Activated CD8-positive, alpha-beta memory T cell treated with anti-CD3 and anti-CD28 coated beads, Interleukin-2, amount 10 ng/mL, durations not matched to agents 7 days and 5 days (primary cell): ENCODE data around the gene RAB44. TPM values are rescaled to one million over a fixed set of nuclear protein-coding genes. Genes with fewer than 3 reads are reported as not detected.

Experiments
- ATAC-seq: fragments of 150-1000 bp; cut with Tn5 transposase; one replicate; pipeline ENCODE4 v1.10.0; 2021; ENCODE audit warnings: moderate library complexity
- CTCF ChIA-PET: fragments of 350-600 bp; sonication (Branson Sonifier 250); formaldehyde crosslinking; loops from one replicate; lab custom pipeline; 2021; ENCODE audit warnings: antibody characterized with exemption; lab: Charles Lee
- DNase-seq: peaks from one replicate; pipeline ENCODE4 v3.0.0-alpha.2; 2020
- H3K27ac Mint-ChIP-seq: one replicate; pipeline ENCODE4 v1.8.0; 2021; ENCODE audit warnings: mild to moderate bottlenecking, mixed read lengths
- H3K27me3 Mint-ChIP-seq: one replicate; pipeline ENCODE4 v1.8.0; 2021; ENCODE audit warnings: mixed read lengths
- H3K36me3 Mint-ChIP-seq: one replicate; pipeline ENCODE4 v1.8.0; 2021; ENCODE audit warnings: mild to moderate bottlenecking, mixed read lengths
- H3K4me1 Mint-ChIP-seq: one replicate; pipeline ENCODE4 v1.8.0; 2021; ENCODE audit warnings: mixed read lengths
- H3K4me3 Mint-ChIP-seq: one replicate; pipeline ENCODE4 v1.8.0; 2021; ENCODE audit warnings: mild to moderate bottlenecking, moderate library complexity, mixed read lengths
- H3K9me3 Mint-ChIP-seq: one replicate; pipeline ENCODE4 v1.8.0; 2022; ENCODE audit warnings: low read depth, mixed read lengths
- total RNA-seq, 2 experiments: library from RNA; stranded (reverse); gene quantifications; one replicate each; pipeline ENCODE4 v1.2.3, GENCODE V29; 2021

Gene RAB44
- total RNA-seq, 2 experiments from 2014 or later = not detected

DNA sequence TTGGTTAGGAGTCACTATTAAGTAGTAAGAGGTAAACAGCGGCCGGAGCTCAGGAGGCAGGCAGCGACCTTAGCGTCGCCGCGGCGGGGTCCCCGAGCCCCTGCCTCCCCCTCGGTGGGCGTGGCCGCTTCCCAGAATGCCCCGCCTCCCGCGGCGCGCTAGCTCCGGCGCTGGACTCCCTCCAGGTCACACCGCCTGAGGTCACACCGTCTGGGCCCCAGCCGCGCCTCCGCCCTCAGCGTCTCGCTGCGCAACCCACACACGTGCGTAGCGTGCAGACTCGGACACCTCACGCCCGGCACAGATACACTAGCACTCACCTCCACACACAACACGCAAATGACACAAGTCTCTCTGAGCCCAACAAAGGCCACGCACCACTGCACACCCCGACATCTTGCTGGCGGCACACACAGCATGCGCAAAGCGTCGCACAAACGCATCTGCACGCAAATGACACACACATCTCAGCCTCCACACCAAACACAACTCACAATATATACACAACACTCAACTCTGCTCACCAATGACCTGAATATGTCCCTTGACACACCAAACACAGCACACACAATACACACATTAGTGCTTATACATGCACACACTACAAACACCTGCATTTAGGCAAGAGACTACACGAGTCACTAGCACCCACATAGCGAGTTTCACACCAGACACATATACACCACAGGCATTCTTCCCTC, 36.7 kb upstream of the RAB44 start:
- CTCF ChIA-PET = no interaction called here
- no peaks in the 10 kb centered on the region for H3K9me3 Mint-ChIP-seq
- ATAC-seq = no peak
- DNase-seq = no peak
- peaks cover 48% of the 10 kb centered on the region for H3K27me3 Mint-ChIP-seq
- no peak overlapping the region for H3K4me3 Mint-ChIP-seq
- H3K4me1 Mint-ChIP-seq = peaks cover 4% of the 10 kb centered on the region
- H3K27ac Mint-ChIP-seq = no peak overlapping the region
- H3K36me3 Mint-ChIP-seq = no peaks in the 10 kb centered on the region

DNA sequence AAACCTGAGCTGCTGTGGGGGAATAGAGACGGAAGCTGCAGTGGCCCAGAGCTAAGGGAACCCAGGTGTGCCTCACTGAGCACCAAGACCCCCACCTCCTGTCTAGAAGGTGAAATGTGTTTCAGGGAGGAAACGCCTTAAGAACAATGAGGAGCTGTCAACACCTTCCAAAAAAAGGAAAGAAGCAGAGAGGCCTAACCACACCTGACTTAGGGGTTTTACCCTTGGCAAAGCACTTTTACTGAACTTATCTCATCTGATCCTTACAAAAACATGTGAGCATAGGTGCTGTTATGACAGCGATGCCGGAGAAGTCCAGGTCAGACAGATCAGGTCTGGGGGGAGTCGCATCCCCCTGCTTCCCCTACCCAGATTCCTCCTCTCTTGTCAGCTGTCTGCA, 35.2 kb upstream of the RAB44 start:
- peaks cover 9% of the 10 kb centered on the region for H3K4me1 Mint-ChIP-seq
- H3K9me3 Mint-ChIP-seq = no peaks in the 10 kb centered on the region
- CTCF ChIA-PET = interaction anchor here (0.6 to 3.3 kb wide), 3 partner anchors 15 to 1269 kb away, joined by 5 to 12 read pairs (median 7); partner anchors contain the start of gene CDKN1A
- H3K27me3 Mint-ChIP-seq = peaks cover 39% of the 10 kb centered on the region
- DNase-seq = no peak
- ATAC-seq = no peak
- H3K36me3 Mint-ChIP-seq = no peaks in the 10 kb centered on the region
- no peak overlapping the region for H3K27ac Mint-ChIP-seq
- H3K4me3 Mint-ChIP-seq = no peak overlapping the region

DNA sequence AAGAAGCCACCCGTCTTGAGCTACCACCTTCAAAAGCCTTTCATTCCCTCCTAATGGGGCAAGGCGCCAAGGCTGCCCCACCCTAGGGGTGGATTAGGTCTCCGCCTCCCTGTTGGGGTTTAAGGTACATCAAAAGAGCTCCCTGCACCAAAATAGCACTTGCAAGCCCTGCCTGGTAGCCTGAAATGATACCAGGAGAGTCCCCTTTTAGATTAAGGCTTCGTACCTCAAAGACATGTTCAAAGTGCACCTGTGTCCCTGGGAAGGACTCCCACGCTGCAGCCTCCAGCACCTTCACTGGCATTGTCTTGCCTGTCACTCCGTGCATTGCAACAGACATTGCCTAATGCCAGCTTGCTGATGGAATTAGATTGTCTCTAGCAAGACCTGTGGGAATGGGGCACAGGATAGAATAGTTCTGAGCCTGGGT, 34.8 kb upstream of the RAB44 start:
- Mint-ChIP-seq H3K4me1 (peaks cover 10% of the 10 kb centered on the region), H3K27me3 (peaks cover 34% of the 10 kb centered on the region), H3K9me3 (no peaks in the 10 kb centered on the region), H3K36me3 (no peaks in the 10 kb centered on the region), H3K4me3 (no peak overlapping the region), H3K27ac (no peak overlapping the region)
- CTCF ChIA-PET = interaction anchor here (0.6 to 3.3 kb wide), 3 partner anchors 15 to 1268 kb away, joined by 5 to 12 read pairs (median 7); partner anchors contain the start of gene CDKN1A
- no peak for DNase-seq
- ATAC-seq = no peak

DNA sequence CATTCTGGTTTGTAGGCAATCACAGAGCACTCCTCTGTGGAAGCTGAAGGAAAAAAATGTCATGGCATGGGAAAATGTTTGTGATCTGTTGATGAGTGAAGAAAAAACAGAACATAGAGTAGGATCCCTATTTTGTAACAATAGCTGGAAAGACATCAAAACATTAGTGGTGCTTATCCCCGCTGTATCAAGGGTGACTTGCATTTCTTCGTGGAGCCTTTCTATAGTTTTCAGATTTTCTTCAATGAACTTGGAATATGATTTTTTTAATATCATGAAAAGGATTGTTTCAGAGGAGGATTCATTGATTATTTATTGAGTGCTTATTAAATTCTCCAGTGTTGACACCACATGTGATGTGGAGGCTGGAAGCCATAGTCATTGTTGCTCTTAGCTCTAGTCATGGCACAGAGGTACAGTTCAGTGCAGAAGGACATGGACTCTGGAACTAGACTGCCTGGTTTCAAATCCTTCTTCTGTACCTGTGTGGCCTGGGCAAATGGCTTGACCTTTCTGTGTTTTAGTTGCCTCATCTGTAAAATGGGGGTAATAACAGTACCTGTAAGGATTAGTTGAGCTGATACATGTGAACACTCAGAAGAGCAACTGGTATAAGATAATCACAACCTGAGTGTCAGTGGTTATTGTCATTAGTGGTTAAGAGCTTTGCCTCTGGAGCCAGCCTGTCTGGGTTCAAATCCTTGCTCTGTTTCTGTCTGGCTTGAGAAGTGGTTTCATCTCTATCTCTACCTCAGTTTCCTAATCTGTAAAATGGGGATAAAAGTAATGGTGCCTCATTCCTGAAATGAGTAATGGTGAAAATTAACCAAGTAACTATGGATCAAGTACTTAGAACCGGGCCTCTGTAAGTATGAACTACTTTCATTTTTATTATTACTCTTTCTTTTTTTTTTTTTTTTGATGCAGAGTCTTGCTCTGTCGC, 33.9 kb upstream of the RAB44 start:
- H3K27ac Mint-ChIP-seq = no peak overlapping the region
- no peaks in the 10 kb centered on the region for H3K9me3 Mint-ChIP-seq
- H3K36me3 Mint-ChIP-seq = no peaks in the 10 kb centered on the region
- DNase-seq (no peak), ATAC-seq (peak; percentile 45)
- CTCF ChIA-PET = interaction anchor here (0.7 to 3.3 kb wide), 3 partner anchors 14 to 38 kb away, joined by 3 to 12 read pairs (median 7); partner anchors contain the start of gene CDKN1A
- H3K4me3 Mint-ChIP-seq = no peak overlapping the region
- H3K27me3 Mint-ChIP-seq = peaks cover 25% of the 10 kb centered on the region
- peaks cover 10% of the 10 kb centered on the region for H3K4me1 Mint-ChIP-seq

DNA sequence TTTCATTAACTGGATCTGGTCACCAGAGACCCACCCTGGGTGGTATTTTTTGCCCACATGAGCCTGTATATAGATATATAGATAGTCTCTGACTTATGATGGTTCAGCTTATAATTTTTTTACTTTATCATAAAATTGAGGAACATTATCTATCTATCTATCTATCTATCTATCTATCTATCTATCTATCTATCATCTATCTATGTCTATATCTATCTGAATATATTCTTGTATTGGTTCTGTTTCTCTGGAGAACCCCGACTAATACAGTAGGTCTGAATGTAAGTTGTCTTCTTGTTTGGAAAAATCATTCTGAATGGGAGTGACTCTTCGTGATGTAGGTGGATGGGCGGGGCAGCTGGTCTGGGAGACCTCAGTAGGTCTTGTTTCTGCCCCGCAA, 32.4 kb upstream of the RAB44 start:
- no peaks in the 10 kb centered on the region for H3K36me3 Mint-ChIP-seq
- peaks cover 13% of the 10 kb centered on the region for H3K27me3 Mint-ChIP-seq
- H3K9me3 Mint-ChIP-seq = no peaks in the 10 kb centered on the region
- no peak for DNase-seq
- ATAC-seq = no peak
- CTCF ChIA-PET = interaction anchor here (2.4 to 3.3 kb wide), 2 partner anchors 11 to 40 kb away, joined by 7 read pairs; no protein-coding TSS in a partner anchor
- H3K4me3 Mint-ChIP-seq = no peak overlapping the region
- H3K27ac Mint-ChIP-seq = no peak overlapping the region
- H3K4me1 Mint-ChIP-seq = peaks cover 10% of the 10 kb centered on the region

DNA sequence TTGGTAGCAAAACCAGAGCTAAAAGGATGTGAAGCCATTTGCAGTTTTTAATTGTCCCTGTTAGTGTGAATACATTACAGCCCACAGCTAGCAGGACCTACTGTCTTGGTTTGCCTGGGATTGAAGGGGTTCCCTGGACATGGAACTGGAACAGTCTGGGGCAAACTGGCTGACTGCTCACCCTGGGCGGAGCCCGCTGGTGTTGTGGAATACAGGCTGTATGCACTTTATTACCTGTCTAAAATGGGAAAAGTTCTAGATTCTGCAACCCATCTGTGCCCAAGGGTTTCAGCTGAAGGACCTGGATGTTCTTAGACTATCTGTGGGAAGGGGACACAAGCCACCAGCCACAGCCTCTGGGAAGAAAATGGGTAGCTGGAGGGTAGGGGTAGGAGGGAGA, 31.3 kb upstream of the RAB44 start:
- Mint-ChIP-seq H3K36me3 (no peaks in the 10 kb centered on the region), H3K4me3 (no peak overlapping the region), H3K27me3 (peaks cover 13% of the 10 kb centered on the region), H3K4me1 (peaks cover 10% of the 10 kb centered on the region), H3K9me3 (no peaks in the 10 kb centered on the region), H3K27ac (no peak overlapping the region)
- ATAC-seq (no peak), DNase-seq (no peak)
- CTCF ChIA-PET = interaction anchor here (1.0 to 2.4 kb wide), 4 partner anchors 10 to 93 kb away, joined by 3 to 7 read pairs (median 4); no protein-coding TSS in a partner anchor

DNA sequence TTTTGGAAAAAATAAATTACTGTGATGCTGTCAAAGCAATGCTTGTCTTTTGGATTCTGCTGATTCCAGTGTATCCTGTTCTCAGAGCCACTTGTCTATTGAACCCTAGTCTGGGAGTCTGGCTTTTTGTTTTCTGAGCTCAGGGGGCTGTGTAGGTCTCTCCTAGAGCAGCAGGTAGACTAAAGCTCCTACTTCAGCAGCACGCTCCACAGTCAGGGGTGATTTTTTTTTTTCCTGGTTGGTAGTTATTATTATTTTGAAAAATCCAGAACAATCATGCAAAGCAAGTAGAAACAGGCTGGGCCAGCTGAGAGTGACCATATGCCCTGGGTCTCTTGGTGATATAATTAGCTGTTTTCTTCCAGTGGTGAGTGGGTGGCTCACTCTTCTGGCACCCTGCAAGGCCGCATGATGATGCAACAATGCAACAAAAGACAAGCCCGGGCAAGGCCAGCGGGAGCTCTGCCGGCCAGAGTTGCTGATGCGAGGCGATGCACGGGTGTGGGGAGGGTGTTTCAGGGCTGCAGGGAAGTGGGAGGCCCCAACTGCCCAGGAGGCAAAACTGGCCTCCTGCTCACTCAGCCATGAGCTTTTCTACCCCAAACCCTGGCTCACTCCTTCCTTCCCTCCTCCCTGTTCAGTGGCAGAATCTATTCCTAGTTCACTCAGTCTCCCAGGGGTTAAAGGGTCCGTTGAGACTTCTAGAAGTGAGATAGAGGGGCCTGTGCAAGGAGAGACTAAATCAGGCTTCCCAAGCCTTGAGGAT, 30.6 kb upstream of the RAB44 start:
- CTCF ChIA-PET = interaction anchor here (1.0 to 2.4 kb wide), 6 partner anchors 10 to 116 kb away, joined by 3 to 8 read pairs (median 6); no protein-coding TSS in a partner anchor
- Mint-ChIP-seq H3K9me3 (no peaks in the 10 kb centered on the region), H3K27ac (no peak overlapping the region), H3K36me3 (no peaks in the 10 kb centered on the region), H3K4me1 (peaks cover 10% of the 10 kb centered on the region), H3K27me3 (peaks cover 13% of the 10 kb centered on the region), H3K4me3 (no peak overlapping the region)
- ATAC-seq (no peak), DNase-seq (no peak)

DNA sequence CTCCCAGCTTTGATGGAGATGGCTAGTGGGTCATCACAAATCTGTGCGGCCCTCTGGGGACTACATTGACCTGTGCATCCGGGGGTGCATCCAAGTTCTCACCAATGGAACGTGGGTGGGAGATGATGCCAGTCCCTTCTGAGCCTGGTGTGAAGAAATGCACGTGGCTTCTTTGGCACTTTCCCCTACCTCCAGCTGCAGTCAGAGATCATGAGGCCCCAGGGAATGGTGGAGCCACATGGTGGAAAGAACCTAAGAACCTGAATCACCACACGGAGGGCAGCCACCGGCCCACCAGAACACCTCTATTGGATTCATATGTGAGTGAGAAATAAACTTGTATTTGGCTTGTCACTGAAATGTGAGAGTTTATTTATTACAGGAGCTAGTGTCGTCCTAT, 29.0 kb upstream of the RAB44 start:
- CTCF ChIA-PET = interaction anchor here (0.9 to 2.0 kb wide), 4 partner anchors 12 to 114 kb away, joined by 3 to 8 read pairs (median 6); no protein-coding TSS in a partner anchor
- no peak overlapping the region for H3K4me3 Mint-ChIP-seq
- H3K4me1 Mint-ChIP-seq = peaks cover 10% of the 10 kb centered on the region

DNA sequence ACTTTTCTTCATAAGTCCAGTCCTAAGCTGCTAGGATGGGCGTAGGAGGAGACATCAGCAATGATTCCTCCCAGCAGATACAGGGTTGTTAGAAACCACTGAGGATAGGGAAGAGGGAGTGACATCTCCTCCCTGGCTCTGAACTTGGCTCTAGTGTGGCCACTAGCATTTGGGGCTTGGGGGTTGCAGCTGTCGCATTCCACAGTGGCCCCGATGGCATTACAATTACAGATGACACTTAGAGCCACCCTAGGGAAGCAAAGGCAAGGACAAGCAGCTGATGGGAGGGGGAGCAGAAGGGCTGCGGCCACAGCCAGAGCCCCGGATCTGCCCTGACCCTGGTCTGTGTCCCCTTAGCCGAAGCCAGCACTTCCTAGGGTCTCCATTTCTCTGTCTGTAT, 28.6 kb upstream of the RAB44 start:
- Mint-ChIP-seq H3K9me3 (no peaks in the 10 kb centered on the region), H3K4me3 (no peak overlapping the region), H3K4me1 (peaks cover 7% of the 10 kb centered on the region), H3K27me3 (no peaks in the 10 kb centered on the region), H3K27ac (no peak overlapping the region), H3K36me3 (no peaks in the 10 kb centered on the region)
- DNase-seq = no peak
- CTCF ChIA-PET = interaction anchor here (1.1 to 2.0 kb wide), 2 partner anchors 10 to 11 kb away, joined by 4 to 8 read pairs; partner anchors contain the start of gene CDKN1A
- no peak for ATAC-seq

More for the DNA sequence above, 29.0 kb upstream of the RAB44 start:
- no peak overlapping the region for H3K27ac Mint-ChIP-seq
- no peaks in the 10 kb centered on the region for H3K27me3 Mint-ChIP-seq
- ATAC-seq (no peak), DNase-seq (no peak)
- no peaks in the 10 kb centered on the region for H3K36me3 Mint-ChIP-seq
- no peaks in the 10 kb centered on the region for H3K9me3 Mint-ChIP-seq

DNA sequence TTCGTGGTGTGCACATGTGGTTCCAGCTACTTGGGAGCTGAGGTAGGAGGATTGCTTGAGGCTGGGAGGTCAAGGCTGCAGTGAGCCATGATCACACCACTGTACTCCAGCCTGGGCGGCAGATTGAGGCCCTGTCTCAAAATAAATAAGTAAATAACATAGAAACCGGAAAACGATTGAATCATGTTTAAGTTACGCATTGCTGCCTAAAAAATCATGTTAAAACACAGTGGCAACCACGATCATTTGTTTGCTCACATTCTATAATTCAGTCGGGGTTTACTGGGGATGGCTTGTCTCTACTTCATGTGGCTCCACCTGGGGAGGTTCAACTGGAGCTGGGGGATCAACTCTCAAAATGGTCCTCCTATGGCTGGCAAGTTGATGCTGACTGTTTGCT, 27.4 kb upstream of the RAB44 start:
- no peak for DNase-seq
- Mint-ChIP-seq H3K9me3 (no peaks in the 10 kb centered on the region), H3K36me3 (no peaks in the 10 kb centered on the region), H3K27me3 (no peaks in the 10 kb centered on the region), H3K4me3 (no peak overlapping the region), H3K27ac (no peak overlapping the region), H3K4me1 (peaks cover 11% of the 10 kb centered on the region)
- ATAC-seq = no peak
- CTCF ChIA-PET = interaction anchor here (1.1 kb wide), 1 partner anchor 9 kb away, joined by 4 read pairs; the partner anchor contains the start of gene CDKN1A

DNA sequence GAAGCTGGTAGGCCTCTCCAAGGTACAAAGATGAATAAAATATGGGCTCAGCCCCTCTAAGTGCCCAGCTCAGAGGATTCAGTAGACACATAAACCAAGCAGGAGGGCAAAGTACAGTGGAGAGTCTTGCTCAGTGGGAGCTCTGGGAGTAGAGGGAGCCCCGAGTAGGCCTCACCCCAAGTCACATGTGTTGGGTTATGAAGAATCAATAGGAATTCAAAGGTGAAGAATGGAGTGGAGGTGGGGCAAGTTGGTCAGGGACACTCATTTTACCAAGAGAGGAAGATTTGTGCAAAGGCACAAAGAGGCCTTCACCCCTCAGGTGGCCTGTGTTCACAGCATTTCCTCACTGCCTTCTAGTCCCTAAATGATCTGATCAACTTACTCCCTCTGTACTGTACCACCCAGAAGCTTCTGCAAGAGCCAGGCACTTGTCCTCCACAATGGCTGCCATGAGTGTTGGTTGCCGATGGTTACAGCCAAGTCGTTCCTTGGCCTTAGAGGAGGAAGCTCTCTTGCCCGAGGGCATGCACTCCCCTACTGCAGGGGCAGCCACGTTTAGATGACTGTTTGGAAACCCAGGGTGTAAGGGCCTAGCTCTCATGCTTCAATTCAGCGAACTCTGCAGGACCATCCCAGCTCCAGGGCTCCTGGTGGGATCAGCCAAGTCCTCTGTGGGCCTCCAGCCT, 25.8 kb upstream of the RAB44 start:
- no peaks in the 10 kb centered on the region for H3K9me3 Mint-ChIP-seq
- H3K4me3 Mint-ChIP-seq = no peak overlapping the region

DNA sequence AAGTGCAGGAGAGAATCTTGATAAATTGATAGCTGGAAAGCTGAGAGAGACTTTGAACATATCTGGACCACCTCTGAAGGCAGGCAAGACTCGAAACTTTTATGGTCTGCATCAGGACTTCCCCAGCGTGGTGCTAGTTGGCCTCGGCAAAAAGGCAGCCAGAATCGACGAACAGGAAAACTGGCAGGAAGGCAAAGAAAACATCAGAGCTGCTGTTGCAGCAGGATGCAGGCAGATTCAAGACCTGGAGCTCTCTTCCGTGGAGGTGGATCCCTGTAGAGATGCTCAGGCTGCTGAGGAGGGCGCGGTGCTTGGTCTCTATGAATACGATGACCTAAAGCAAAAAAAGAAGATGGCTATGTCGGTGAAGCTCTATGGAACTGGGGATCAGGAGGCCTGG, 23.7 kb upstream of the RAB44 start:
- CTCF ChIA-PET = interaction anchor here (0.6 kb wide), 1 partner anchor 59 kb away, joined by 3 read pairs; no protein-coding TSS in a partner anchor
- Mint-ChIP-seq H3K36me3 (peaks cover 4% of the 10 kb centered on the region), H3K27ac (no peak overlapping the region)

More for the DNA sequence above, 25.8 kb upstream of the RAB44 start:
- CTCF ChIA-PET = interaction anchor here (1.0 to 1.1 kb wide), 2 partner anchors 9 to 57 kb away, joined by 3 to 4 read pairs; no protein-coding TSS in a partner anchor
- no peaks in the 10 kb centered on the region for H3K36me3 Mint-ChIP-seq
- no peak overlapping the region for H3K27ac Mint-ChIP-seq
- no peaks in the 10 kb centered on the region for H3K27me3 Mint-ChIP-seq
- ATAC-seq (no peak), DNase-seq (no peak)
- peaks cover 23% of the 10 kb centered on the region for H3K4me1 Mint-ChIP-seq

More for the DNA sequence above, 23.7 kb upstream of the RAB44 start:
- DNase-seq (no peak), ATAC-seq (no peak)
- Mint-ChIP-seq H3K9me3 (no peaks in the 10 kb centered on the region), H3K4me3 (no peak overlapping the region), H3K4me1 (peaks cover 35% of the 10 kb centered on the region), H3K27me3 (no peaks in the 10 kb centered on the region)
